IPS-18a (cell line): ENCODE results near the gene USP32.
"Not testable (repeated sequence)": the region's sequence is repeated elsewhere in the genome, so short reads cannot be mapped to it uniquely, and the experiment has no call there.

Experiments
- H3K27ac ChIP-seq: one replicate; pipeline ENCODE4 v1.5.1; 2013; ENCODE audit warnings: low read length
- H3K27me3 ChIP-seq: one replicate; pipeline ENCODE4 v1.6.1; 2013; ENCODE audit warnings: mild to moderate bottlenecking, low read length; ENCODE audit not compliant: control insufficient read depth, insufficient read depth
- H3K36me3 ChIP-seq: one replicate; pipeline ENCODE4 v1.6.1; 2013; ENCODE audit warnings: low read depth, low read length; ENCODE audit not compliant: control insufficient read depth
- H3K4me1 ChIP-seq: one replicate; pipeline ENCODE4 v1.6.1; 2013; ENCODE audit warnings: low read depth, low read length; ENCODE audit not compliant: control insufficient read depth
- H3K4me3 ChIP-seq: one replicate; pipeline ENCODE4 v1.5.1; 2013; ENCODE audit warnings: low read length
- H3K9ac ChIP-seq: one replicate; pipeline ENCODE4 v1.6.1; 2013; ENCODE audit warnings: mild to moderate bottlenecking, low read length, moderate library complexity
- H3K9me3 ChIP-seq: one replicate; pipeline ENCODE4 v1.6.1; 2013; ENCODE audit warnings: low read depth, low read length; ENCODE audit not compliant: control insufficient read depth

USP32 gene

GRCh38 chr17:60211282-60211681 lies 180.7 kb downstream of the USP32 start:
- H3K4me1 ChIP-seq, H3K36me3 ChIP-seq, H3K27me3 ChIP-seq: not testable (repeated sequence)

DNA sequence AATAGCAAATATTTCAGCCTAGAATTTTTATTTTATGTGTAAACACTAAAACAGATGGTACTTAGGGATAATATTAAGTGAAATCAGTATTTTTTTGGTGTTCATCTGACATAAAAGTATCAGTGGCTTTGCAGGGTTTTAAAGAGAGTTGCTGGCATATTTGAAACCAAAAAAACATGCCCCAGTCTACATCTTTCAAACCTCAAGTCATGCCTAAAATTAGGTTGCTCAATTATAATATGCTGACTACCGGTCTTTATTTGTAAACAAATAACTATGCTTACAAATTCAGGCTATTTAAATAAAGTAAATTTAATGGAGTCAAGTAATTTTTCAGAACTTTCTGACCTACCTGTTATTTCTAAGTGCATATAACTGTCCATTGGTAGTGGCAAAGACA lies 183.6 kb downstream of the USP32 start:
- H3K4me3 ChIP-seq, H3K4me1 ChIP-seq, H3K27me3 ChIP-seq, H3K27ac ChIP-seq, H3K9ac ChIP-seq, H3K9me3 ChIP-seq, H3K36me3 ChIP-seq: not testable (repeated sequence)

More at GRCh38 chr17:60211282-60211681, 180.7 kb downstream of the USP32 start:
- not testable (repeated sequence) for H3K4me3 ChIP-seq, H3K9me3 ChIP-seq, H3K9ac ChIP-seq, H3K27ac ChIP-seq

- H3K4me3 ChIP-seq, H3K4me1 ChIP-seq, H3K36me3 ChIP-seq, H3K27me3 ChIP-seq, H3K9ac ChIP-seq, H3K27ac ChIP-seq, H3K9me3 ChIP-seq: not testable (repeated sequence)
These were observed 186.2 kb downstream of the USP32 start for GRCh38 chr17:60205782-60206181.

- H3K27me3 ChIP-seq, H3K4me1 ChIP-seq, H3K27ac ChIP-seq, H3K9ac ChIP-seq, H3K4me3 ChIP-seq, H3K9me3 ChIP-seq: not testable (repeated sequence)
- H3K36me3 ChIP-seq: peaks cover 34% of the 10 kb centered on the region
These were observed 193.3 kb downstream of the USP32 start for GRCh38 chr17:60198630-60199029.

- H3K36me3 ChIP-seq: peaks cover 62% of the 10 kb centered on the region
- H3K9ac ChIP-seq, H3K27me3 ChIP-seq, H3K27ac ChIP-seq, H3K4me1 ChIP-seq, H3K4me3 ChIP-seq, H3K9me3 ChIP-seq: not testable (repeated sequence)
These were observed 197.8 kb downstream of the USP32 start for GRCh38 chr17:60194141-60194540.

GRCh38 chr17:60193482-60193881 lies 198.5 kb downstream of the USP32 start:
- H3K4me1 ChIP-seq: no peaks in the 10 kb centered on the region
- H3K9ac ChIP-seq: no peak overlapping the region
- H3K27ac ChIP-seq: no peak overlapping the region
- H3K9me3 ChIP-seq: no peaks in the 10 kb centered on the region
- no peaks in the 10 kb centered on the region for H3K27me3 ChIP-seq
- no peak overlapping the region for H3K4me3 ChIP-seq
- H3K36me3 ChIP-seq: peaks cover 68% of the 10 kb centered on the region

DNA sequence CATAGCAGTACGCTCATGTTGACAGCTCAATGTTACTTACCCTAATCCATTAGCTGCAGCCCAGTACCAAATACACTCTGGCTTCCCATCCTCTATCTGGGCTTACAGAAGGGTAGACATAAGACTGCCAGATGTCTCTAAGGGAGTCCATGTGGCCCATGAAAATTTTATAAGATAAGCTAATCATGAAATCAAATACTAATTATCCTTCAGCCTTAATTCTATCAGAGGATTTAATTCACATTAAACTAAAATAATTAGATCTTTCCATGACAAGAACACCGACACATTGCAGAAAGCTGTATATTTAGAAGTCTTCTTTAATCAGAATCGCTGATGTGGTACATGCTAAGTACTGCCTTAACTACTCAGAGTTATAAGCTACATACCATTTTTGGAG lies 198.9 kb downstream of the USP32 start:
- peaks cover 64% of the 10 kb centered on the region for H3K36me3 ChIP-seq
- not testable (repeated sequence) for H3K9me3 ChIP-seq, H3K9ac ChIP-seq, H3K4me1 ChIP-seq, H3K27ac ChIP-seq, H3K27me3 ChIP-seq, H3K4me3 ChIP-seq

GRCh38 chr17:60190032-60190431 lies 201.9 kb downstream of the USP32 start:
- not testable (repeated sequence) for H3K9me3 ChIP-seq, H3K27me3 ChIP-seq, H3K4me3 ChIP-seq, H3K4me1 ChIP-seq, H3K27ac ChIP-seq, H3K9ac ChIP-seq
- peaks cover 59% of the 10 kb centered on the region for H3K36me3 ChIP-seq

DNA sequence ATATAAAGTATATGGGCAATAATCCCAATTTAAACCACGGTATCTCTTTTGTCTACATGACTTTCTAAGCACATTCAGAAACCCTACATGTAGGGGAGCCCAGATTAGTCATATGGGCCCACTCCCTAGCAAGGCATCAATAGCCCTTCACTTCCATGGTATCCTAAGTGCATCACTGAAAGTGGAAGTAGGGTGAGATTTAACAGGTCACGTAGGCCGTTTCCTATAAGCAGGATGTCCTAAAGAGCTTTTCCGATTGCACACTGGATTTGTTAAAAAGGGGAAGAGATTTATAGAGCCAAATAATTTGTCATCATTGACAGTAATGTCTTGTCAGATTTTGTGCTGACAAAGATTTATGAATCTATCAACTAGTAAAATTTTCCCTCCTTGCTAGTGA lies 203.2 kb downstream of the USP32 start:
- Histone ChIP-seq H3K27me3 (no peaks in the 10 kb centered on the region), H3K36me3 (peaks cover 52% of the 10 kb centered on the region), H3K4me1 (no peaks in the 10 kb centered on the region), H3K4me3 (no peak overlapping the region), H3K9me3 (no peaks in the 10 kb centered on the region), H3K27ac (no peak overlapping the region), H3K9ac (no peak overlapping the region)

DNA sequence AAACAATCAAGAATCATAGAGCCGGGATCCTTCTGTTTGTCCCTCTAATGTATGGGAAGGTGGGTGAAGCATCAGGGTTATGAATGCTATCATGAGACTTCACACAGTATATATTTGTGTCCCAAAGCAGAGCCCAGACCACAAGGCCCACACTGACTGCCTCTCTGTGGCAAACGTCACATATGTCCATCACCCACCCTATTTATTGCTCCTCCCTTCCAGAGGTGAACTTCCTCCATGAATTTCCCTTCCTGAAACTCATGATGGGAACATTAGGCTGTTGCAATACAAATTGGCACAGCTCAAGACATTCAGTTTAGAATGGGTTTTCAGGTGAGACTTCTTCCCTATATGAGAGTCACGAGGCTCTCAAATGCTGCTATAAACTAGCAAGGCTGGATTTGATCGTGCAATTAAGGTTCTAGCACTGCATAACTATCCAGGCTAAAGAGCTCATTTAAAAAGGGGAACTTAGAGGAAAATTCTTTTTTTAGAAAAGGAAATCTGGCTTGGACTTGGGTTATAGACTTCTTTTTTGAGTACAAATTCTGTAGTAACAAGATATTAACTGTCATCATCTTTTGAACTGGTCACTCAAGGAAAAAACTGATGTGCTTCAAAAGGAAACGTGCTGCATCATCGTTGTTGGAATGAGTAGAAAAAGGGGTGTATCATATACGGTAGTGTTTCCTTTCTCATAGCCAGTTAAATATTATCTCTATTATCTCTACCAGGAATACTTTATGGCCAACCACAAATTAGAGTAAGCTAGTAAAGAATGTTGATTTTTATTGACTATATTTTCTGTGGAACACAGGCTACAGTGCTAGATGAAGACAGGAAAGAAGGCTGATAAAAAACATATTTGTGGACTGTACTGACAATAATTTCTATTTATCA lies 204.8 kb downstream of the USP32 start:
- not testable (repeated sequence) for H3K27ac ChIP-seq, H3K9ac ChIP-seq, H3K4me1 ChIP-seq, H3K27me3 ChIP-seq, H3K4me3 ChIP-seq, H3K9me3 ChIP-seq
- H3K36me3 ChIP-seq: peaks cover 59% of the 10 kb centered on the region

GRCh38 chr17:60186372-60186771 lies 205.6 kb downstream of the USP32 start:
- not testable (repeated sequence) for H3K4me3 ChIP-seq, H3K4me1 ChIP-seq, H3K9me3 ChIP-seq, H3K9ac ChIP-seq, H3K27me3 ChIP-seq, H3K27ac ChIP-seq
- H3K36me3 ChIP-seq: peaks cover 59% of the 10 kb centered on the region

GRCh38 chr17:60180380-60180779 lies 211.6 kb downstream of the USP32 start:
- H3K27ac ChIP-seq, H3K9me3 ChIP-seq, H3K4me3 ChIP-seq, H3K9ac ChIP-seq, H3K4me1 ChIP-seq, H3K27me3 ChIP-seq: not testable (repeated sequence)
- peaks cover 43% of the 10 kb centered on the region for H3K36me3 ChIP-seq
